ENCODE measurements around the gene ERICH6.

ERICH6 gene

DNA sequence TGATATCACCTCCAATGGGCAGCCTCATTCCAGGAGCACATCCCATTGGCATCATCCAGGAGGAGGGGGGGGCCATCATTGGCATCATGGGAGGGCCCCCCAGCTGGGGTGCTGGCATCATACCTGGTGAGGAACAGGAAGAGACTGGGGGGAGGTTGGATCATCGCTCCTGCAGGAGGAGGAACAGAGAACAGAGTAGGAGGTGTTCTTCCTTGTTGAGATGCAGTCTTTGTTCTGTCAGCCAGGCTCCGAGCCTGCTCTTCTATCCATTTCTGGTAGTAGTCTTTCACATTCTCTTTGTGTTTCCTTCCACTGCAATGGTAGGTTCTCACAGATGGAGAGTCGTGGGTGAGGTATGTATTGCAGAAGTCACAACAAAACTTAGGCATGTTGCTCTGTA, 16.7 kb upstream of the ERICH6 start:
- Histone ChIP-seq H3K27me3 (ENCODE audit: insufficient read depth, low read length, poor library complexity) (no peaks in the 10 kb centered on the region), H3K36me3 (ENCODE audit: insufficient read depth, low read length) (no peaks in the 10 kb centered on the region), H2AFZ (ENCODE audit: low read depth, low read length) (no peak overlapping the region), H4K20me1 (ENCODE audit: insufficient read depth, low read length) (no peaks in the 10 kb centered on the region), H3K4me3 (ENCODE audit: low read depth in 1 of 2, low read length in 2 of 2) (no peak overlapping the region), H3K27ac (ENCODE audit: low read length) (no peak overlapping the region), H3K9me3 (ENCODE audit: insufficient read depth, low read length, severe bottlenecking) (no peaks in the 10 kb centered on the region), H3K4me1 (ENCODE audit: insufficient read depth, low read length) (no peaks in the 10 kb centered on the region), H3K9ac (ENCODE audit: low read depth, low read length) (no peak overlapping the region), H3K79me2 (ENCODE audit: insufficient read depth, low read length) (no peaks in the 10 kb centered on the region), H3K4me2 (ENCODE audit: insufficient read depth, low read length) (no peak overlapping the region)
- ATAC-seq (ENCODE audit: insufficient read depth, low read depth) (no peak), DNase-seq (no peak)
- TF ChIP-seq, protein P1, sequence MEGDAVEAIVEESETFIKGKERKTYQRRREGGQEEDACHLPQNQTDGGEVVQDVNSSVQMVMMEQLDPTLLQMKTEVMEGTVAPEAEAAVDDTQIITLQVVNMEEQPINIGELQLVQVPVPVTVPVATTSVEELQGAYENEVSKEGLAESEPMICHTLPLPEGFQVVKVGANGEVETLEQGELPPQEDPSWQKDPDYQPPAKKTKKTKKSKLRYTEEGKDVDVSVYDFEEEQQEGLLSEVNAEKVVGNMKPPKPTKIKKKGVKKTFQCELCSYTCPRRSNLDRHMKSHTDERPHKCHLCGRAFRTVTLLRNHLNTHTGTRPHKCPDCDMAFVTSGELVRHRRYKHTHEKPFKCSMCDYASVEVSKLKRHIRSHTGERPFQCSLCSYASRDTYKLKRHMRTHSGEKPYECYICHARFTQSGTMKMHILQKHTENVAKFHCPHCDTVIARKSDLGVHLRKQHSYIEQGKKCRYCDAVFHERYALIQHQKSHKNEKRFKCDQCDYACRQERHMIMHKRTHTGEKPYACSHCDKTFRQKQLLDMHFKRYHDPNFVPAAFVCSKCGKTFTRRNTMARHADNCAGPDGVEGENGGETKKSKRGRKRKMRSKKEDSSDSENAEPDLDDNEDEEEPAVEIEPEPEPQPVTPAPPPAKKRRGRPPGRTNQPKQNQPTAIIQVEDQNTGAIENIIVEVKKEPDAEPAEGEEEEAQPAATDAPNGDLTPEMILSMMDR (IDR thresholded peaks at IDR 0.05; ENCODE audit: borderline replicate concordance, extremely low read depth, low read length, poor library complexity, severe bottlenecking), result no peak
- TF ChIP-seq EZH2 (IDR thresholded peaks at IDR 0.05; ENCODE audit: borderline replicate concordance, low read depth, low read length, severe bottlenecking), result no peak

DNA sequence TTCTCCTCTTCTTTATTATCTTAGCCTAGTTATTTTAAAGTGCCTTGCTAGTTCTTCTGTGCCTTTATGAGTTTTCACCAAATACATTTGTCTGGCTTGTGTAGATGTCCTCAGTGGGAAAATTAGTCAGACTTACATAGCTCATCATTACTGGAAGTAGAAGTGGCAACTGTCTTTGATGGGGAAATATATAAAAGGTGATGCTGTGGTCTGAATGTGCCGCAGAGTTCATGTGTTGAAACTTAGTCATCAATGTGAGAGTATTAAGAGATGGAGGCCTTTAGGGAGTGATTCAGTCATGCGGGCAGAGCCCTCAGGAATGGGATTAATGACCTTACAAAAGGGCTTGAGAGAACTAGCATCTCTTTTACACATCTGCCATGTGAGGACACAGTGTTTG, 6.4 kb upstream of the ERICH6 start:
- H3K4me3 ChIP-seq (ENCODE audit: low read depth in 1 of 2, low read length in 2 of 2), result no peak overlapping the region
- TF ChIP-seq, protein P1 (IDR thresholded peaks at IDR 0.05; ENCODE audit: borderline replicate concordance, extremely low read depth, low read length, poor library complexity, severe bottlenecking), result no peak
- TF ChIP-seq EZH2 (IDR thresholded peaks at IDR 0.05; ENCODE audit: borderline replicate concordance, low read depth, low read length, severe bottlenecking), result no peak
- H3K4me1 ChIP-seq (ENCODE audit: insufficient read depth, low read length), result peaks cover 3% of the 10 kb centered on the region; the same call in 1 of the 2 replicates
- no peak overlapping the region for H2AFZ ChIP-seq (ENCODE audit: low read depth, low read length)
- H4K20me1 ChIP-seq (ENCODE audit: insufficient read depth, low read length), result no peaks in the 10 kb centered on the region
- no peak overlapping the region for H3K9ac ChIP-seq (ENCODE audit: low read depth, low read length)
- H3K27me3 ChIP-seq (ENCODE audit: insufficient read depth, low read length, poor library complexity), result no peaks in the 10 kb centered on the region
- no peaks in the 10 kb centered on the region for H3K9me3 ChIP-seq (ENCODE audit: insufficient read depth, low read length, severe bottlenecking)
- DNase-seq (no peak), ATAC-seq (ENCODE audit: insufficient read depth, low read depth) (no peak)
- no peak overlapping the region for H3K4me2 ChIP-seq (ENCODE audit: insufficient read depth, low read length)
- H3K36me3 ChIP-seq (ENCODE audit: insufficient read depth, low read length), result no peaks in the 10 kb centered on the region
- H3K27ac ChIP-seq (ENCODE audit: low read length), result no peak overlapping the region
- H3K79me2 ChIP-seq (ENCODE audit: insufficient read depth, low read length), result no peaks in the 10 kb centered on the region

DNA sequence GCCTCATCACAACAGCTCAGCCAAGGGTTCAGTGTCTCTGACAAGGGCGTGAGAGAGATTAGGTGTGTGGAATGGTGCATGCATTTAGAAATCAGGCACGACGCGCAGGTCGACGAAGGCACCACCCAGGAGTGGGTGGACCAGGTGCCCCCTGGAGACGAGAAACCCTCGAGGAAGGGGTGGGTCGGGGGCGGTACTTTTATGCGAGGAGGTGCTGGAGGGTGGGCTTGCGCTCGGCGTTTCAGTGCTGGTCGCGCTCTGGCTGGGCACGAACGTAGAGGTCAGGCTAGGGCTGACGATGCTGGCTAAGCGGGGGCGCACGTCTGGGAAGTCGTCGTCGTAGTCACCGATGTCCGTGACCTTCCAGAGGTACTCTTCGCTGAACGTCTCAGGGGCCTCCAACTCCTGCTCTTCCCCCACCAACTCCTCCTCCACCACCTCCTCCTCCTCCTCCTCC, 393 bp downstream of the ERICH6 start:
- Histone ChIP-seq H3K4me1 (ENCODE audit: insufficient read depth, low read length) (peaks cover 19% of the 10 kb centered on the region), H3K9me3 (ENCODE audit: insufficient read depth, low read length, severe bottlenecking) (no peaks in the 10 kb centered on the region), H4K20me1 (ENCODE audit: insufficient read depth, low read length) (no peaks in the 10 kb centered on the region), H3K36me3 (ENCODE audit: insufficient read depth, low read length) (no peaks in the 10 kb centered on the region), H3K4me3 (ENCODE audit: low read depth in 1 of 2, low read length in 2 of 2) (peak overlapping the region; percentile 29 to 61; a peak in 3 of 4 replicates), H3K79me2 (ENCODE audit: insufficient read depth, low read length) (no peaks in the 10 kb centered on the region), H2AFZ (ENCODE audit: low read depth, low read length) (peak overlapping the region; percentile 89), H3K4me2 (ENCODE audit: insufficient read depth, low read length) (peak overlapping the region; percentile 61), H3K9ac (ENCODE audit: low read depth, low read length) (peak overlapping the region; percentile 58), H3K27me3 (ENCODE audit: insufficient read depth, low read length, poor library complexity) (no peaks in the 10 kb centered on the region), H3K27ac (ENCODE audit: low read length) (peak overlapping the region; percentile 54)
- peak; percentile 7; the same call in 1 of the 3 replicates for ATAC-seq (ENCODE audit: insufficient read depth, low read depth)
- TF ChIP-seq EZH2 (IDR thresholded peaks at IDR 0.05; ENCODE audit: borderline replicate concordance, low read depth, low read length, severe bottlenecking), result no peak
- TF ChIP-seq, protein P1 (IDR thresholded peaks at IDR 0.05; ENCODE audit: borderline replicate concordance, extremely low read depth, low read length, poor library complexity, severe bottlenecking), result no peak
- no peak for DNase-seq

All from DND-41 (cell line).